PFSK-1 (cell line): ENCODE data around the gene GARS1.

Experiments used
- FOXP2 ChIP-seq: optimal IDR thresholded peaks from 2 replicates; pipeline ENCODE3; 2011; ENCODE audit warnings: borderline replicate concordance, control low read depth, inconsistent platforms; ENCODE audit not compliant: insufficient read depth; ENCODE audit errors: extremely low read length, extremely low read depth
- POLR2AphosphoS5 ChIP-seq: IDR thresholded peaks from 2 replicates; pipeline ENCODE4 v1.6.1; 2012; ENCODE audit warnings: low read depth, mild to moderate bottlenecking, control low read depth, low read length, moderate library complexity
- REST ChIP-seq, 2 experiments: IDR thresholded peaks; 2 replicates each; pipeline versions ENCODE4 v1.6.1 to v1.8.0; 2011 to 2012; ENCODE audit warnings: low read depth in 2 of 2, low read length in 2 of 2, control low read depth in 1 of 2, inconsistent platforms in 1 of 2, mild to moderate bottlenecking in 1 of 2, moderate library complexity in 1 of 2; ENCODE audit not compliant: insufficient read depth in 1 of 2
- SIN3A ChIP-seq: IDR thresholded peaks from 2 replicates; pipeline ENCODE4 v1.6.1; 2012; ENCODE audit warnings: mild to moderate bottlenecking, low read length, moderate library complexity, borderline replicate concordance; ENCODE audit not compliant: insufficient read depth
- TAF1 ChIP-seq: IDR thresholded peaks from 2 replicates; pipeline ENCODE4 v1.6.1; 2012; ENCODE audit warnings: low read length, control low read depth, borderline replicate concordance; ENCODE audit not compliant: insufficient read depth

Gene GARS1

GRCh38 chr7:30559611-30560010 is 35.1 kb upstream of the GARS1 start:
- no peak for TF ChIP-seq SIN3A
- no peak for TF ChIP-seq POLR2AphosphoS5
- no peak for TF ChIP-seq FOXP2
- peak in 1 of 2 experiments; percentile 29; a peak in 1 of 4 replicates for TF ChIP-seq REST (IDR thresholded peaks at IDR 0.05; ENCODE audit: insufficient read depth in 1 of 2, low read depth in 2 of 2, low read length in 2 of 2)
- no peak for TF ChIP-seq TAF1

- TF ChIP-seq FOXP2, result no peak
- no peak for TF ChIP-seq POLR2AphosphoS5
- TF ChIP-seq TAF1, result no peak
- TF ChIP-seq SIN3A, result no peak
- TF ChIP-seq REST (IDR thresholded peaks at IDR 0.05; ENCODE audit: insufficient read depth in 1 of 2, low read depth in 2 of 2, low read length in 2 of 2), result no peak
Measured at GRCh38 chr7:30561389-30561788, 33.3 kb upstream of the GARS1 start.

- TF ChIP-seq FOXP2, result no peak
- TF ChIP-seq POLR2AphosphoS5, result no peak
- TF ChIP-seq SIN3A, result no peak
- TF ChIP-seq REST (IDR thresholded peaks at IDR 0.05; ENCODE audit: insufficient read depth in 1 of 2, low read depth in 2 of 2, low read length in 2 of 2), result no peak
- no peak for TF ChIP-seq TAF1
Measured at GRCh38 chr7:30562498-30562897, 32.2 kb upstream of the GARS1 start.

GRCh38 chr7:30562909-30563308 is 31.8 kb upstream of the GARS1 start:
- TF ChIP-seq POLR2AphosphoS5 (no peak), SIN3A (no peak), TAF1 (no peak), FOXP2 (no peak), REST (IDR thresholded peaks at IDR 0.05; ENCODE audit: insufficient read depth in 1 of 2, low read depth in 2 of 2, low read length in 2 of 2) (no peak)

GRCh38 chr7:30563326-30563942 is 31.2 kb upstream of the GARS1 start:
- TF ChIP-seq TAF1 (no peak), FOXP2 (no peak), SIN3A (no peak), REST (IDR thresholded peaks at IDR 0.05; ENCODE audit: insufficient read depth in 1 of 2, low read depth in 2 of 2, low read length in 2 of 2) (no peak), POLR2AphosphoS5 (no peak)
